ENCODE measurements around the gene HSDL1. TPM values are rescaled to one million over a fixed set of nuclear protein-coding genes. Genes with fewer than 3 reads are reported as not detected.

HSDL1 gene
- total RNA-seq, 1 experiment from 2014 or later, result 35.8 TPM

DNA sequence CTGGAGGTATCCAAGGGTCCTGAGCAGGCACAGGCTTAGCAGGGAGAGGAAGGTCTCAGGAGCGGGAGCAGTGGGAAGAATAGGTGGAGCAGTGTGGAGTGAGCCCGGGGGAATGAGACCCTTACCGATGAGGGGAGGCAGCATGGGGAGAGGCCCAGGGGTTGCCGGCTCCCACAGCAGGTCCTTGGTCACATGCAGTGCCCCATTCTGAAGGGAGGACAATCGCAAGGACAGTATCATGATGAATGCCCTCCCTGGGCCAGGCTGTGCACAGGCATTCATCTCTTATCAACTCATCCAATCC lies 38.5 kb upstream of the HSDL1 start:
- H3K27ac ChIP-seq (ENCODE audit: low read depth, low read length), result no peak overlapping the region
- ATAC-seq, result no peak
- no peak for TF ChIP-seq POLR2A (IDR thresholded peaks at IDR 0.05; ENCODE audit: borderline replicate concordance, extremely low read depth, insufficient read depth, insufficient read length)
- TF ChIP-seq RAD21 (IDR thresholded peaks at IDR 0.05; ENCODE audit: low read depth), result no peak
- TF ChIP-seq CEBPB (IDR thresholded peaks at IDR 0.05; ENCODE audit: low read depth), result no peak
- TF ChIP-seq, protein P1, sequence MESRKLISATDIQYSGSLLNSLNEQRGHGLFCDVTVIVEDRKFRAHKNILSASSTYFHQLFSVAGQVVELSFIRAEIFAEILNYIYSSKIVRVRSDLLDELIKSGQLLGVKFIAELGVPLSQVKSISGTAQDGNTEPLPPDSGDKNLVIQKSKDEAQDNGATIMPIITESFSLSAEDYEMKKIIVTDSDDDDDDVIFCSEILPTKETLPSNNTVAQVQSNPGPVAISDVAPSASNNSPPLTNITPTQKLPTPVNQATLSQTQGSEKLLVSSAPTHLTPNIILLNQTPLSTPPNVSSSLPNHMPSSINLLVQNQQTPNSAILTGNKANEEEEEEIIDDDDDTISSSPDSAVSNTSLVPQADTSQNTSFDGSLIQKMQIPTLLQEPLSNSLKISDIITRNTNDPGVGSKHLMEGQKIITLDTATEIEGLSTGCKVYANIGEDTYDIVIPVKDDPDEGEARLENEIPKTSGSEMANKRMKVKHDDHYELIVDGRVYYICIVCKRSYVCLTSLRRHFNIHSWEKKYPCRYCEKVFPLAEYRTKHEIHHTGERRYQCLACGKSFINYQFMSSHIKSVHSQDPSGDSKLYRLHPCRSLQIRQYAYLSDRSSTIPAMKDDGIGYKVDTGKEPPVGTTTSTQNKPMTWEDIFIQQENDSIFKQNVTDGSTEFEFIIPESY (IDR thresholded peaks at IDR 0.05; ENCODE audit: extremely low read depth, insufficient replicate concordance, low read length), result no peak
- TF ChIP-seq ELF1 (IDR thresholded peaks at IDR 0.05; ENCODE audit: borderline replicate concordance, low read depth), result no peak
- no peak for TF ChIP-seq SIN3A (IDR thresholded peaks at IDR 0.05; ENCODE audit: low read depth)
- TF ChIP-seq SP1 (IDR thresholded peaks at IDR 0.05; ENCODE audit: low read depth), result no peak
- no peak for TF ChIP-seq ZNF274 (IDR thresholded peaks at IDR 0.05; ENCODE audit: low read depth, low read length)
- TF ChIP-seq, protein P2, sequence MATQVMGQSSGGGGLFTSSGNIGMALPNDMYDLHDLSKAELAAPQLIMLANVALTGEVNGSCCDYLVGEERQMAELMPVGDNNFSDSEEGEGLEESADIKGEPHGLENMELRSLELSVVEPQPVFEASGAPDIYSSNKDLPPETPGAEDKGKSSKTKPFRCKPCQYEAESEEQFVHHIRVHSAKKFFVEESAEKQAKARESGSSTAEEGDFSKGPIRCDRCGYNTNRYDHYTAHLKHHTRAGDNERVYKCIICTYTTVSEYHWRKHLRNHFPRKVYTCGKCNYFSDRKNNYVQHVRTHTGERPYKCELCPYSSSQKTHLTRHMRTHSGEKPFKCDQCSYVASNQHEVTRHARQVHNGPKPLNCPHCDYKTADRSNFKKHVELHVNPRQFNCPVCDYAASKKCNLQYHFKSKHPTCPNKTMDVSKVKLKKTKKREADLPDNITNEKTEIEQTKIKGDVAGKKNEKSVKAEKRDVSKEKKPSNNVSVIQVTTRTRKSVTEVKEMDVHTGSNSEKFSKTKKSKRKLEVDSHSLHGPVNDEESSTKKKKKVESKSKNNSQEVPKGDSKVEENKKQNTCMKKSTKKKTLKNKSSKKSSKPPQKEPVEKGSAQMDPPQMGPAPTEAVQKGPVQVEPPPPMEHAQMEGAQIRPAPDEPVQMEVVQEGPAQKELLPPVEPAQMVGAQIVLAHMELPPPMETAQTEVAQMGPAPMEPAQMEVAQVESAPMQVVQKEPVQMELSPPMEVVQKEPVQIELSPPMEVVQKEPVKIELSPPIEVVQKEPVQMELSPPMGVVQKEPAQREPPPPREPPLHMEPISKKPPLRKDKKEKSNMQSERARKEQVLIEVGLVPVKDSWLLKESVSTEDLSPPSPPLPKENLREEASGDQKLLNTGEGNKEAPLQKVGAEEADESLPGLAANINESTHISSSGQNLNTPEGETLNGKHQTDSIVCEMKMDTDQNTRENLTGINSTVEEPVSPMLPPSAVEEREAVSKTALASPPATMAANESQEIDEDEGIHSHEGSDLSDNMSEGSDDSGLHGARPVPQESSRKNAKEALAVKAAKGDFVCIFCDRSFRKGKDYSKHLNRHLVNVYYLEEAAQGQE (IDR thresholded peaks at IDR 0.05; ENCODE audit: low read depth), result no peak
- TF ChIP-seq, protein P3, sequence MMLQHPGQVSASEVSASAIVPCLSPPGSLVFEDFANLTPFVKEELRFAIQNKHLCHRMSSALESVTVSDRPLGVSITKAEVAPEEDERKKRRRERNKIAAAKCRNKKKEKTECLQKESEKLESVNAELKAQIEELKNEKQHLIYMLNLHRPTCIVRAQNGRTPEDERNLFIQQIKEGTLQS (IDR thresholded peaks at IDR 0.05), result no peak
- TF ChIP-seq, protein P4, sequence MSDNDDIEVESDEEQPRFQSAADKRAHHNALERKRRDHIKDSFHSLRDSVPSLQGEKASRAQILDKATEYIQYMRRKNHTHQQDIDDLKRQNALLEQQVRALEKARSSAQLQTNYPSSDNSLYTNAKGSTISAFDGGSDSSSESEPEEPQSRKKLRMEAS (IDR thresholded peaks at IDR 0.05), result no peak
- no peak for TF ChIP-seq CBX3 (IDR thresholded peaks at IDR 0.05; ENCODE audit: low read depth)
- TF ChIP-seq FOSL1 (IDR thresholded peaks at IDR 0.05; ENCODE audit: low read depth), result no peak
- TF ChIP-seq YY1 (IDR thresholded peaks at IDR 0.05; ENCODE audit: extremely low read depth, insufficient replicate concordance, low read depth, low read length), result no peak
- no peak for TF ChIP-seq TCF7L2 (IDR thresholded peaks at IDR 0.05; ENCODE audit: borderline replicate concordance, extremely low read depth, insufficient read depth, insufficient read length)
- no peak for TF ChIP-seq SRF (IDR thresholded peaks at IDR 0.05; ENCODE audit: low read depth)
- no peak for TF ChIP-seq ZFX (IDR thresholded peaks at IDR 0.05)
- H3K27me3 ChIP-seq (ENCODE audit: insufficient read depth, low read length), result no peaks in the 10 kb centered on the region
- DNase-seq (ENCODE audit: low read depth, low spot score), result no peak
- H3K4me1 ChIP-seq (ENCODE audit: control insufficient read depth in 1 of 2, insufficient read depth in 2 of 2, low read length in 2 of 2), result peaks cover 9 to 14% of the 10 kb centered on the region in 2 experiments; a peak in 3 of 4 replicates
- intact Hi-C loops (cut with micrococcal nuclease), result loop anchor here (10.0 kb wide), 1 partner anchor 301 kb away; no protein-coding TSS in a partner anchor
- ChIA-PET CTCF (no interaction called here), POLR2A (no interaction called here), RAD21 (ENCODE audit: low non-redundant PET in 1 of 2, low total read pairs in 2 of 2, uncharacterized antibody in 2 of 2, unreplicated experiment in 2 of 2) (no interaction called here)
- no peak overlapping the region for H3K4me3 ChIP-seq (replicated peaks in 1 of 2; ENCODE audit: low read depth in 1 of 2, low read length in 2 of 2)
- H3K36me3 ChIP-seq (ENCODE audit: control insufficient read depth in 1 of 2, insufficient read depth in 2 of 2, low read length in 2 of 2), result peaks cover 27 to 54% of the 10 kb centered on the region in 2 experiments; a peak in 3 of 4 replicates
- no peak overlapping the region for H3K9ac ChIP-seq (ENCODE audit: low read length)
- no TSS peak for BruUV-seq (replicated peaks)
- no peaks in the 10 kb centered on the region for H3K9me2 ChIP-seq (ENCODE audit: insufficient read depth)
- no peak overlapping the region for H3K4me2 ChIP-seq (ENCODE audit: low read length)
- H3K9me3 ChIP-seq (ENCODE audit: control insufficient read depth in 1 of 2, insufficient read depth in 1 of 2, low read depth in 1 of 2, low read length in 2 of 2), result no peaks in the 10 kb centered on the region
- peaks cover 46% of the 10 kb centered on the region for H3K79me2 ChIP-seq (ENCODE audit: insufficient read depth, low read length)
- no peaks in the 10 kb centered on the region for H4K20me1 ChIP-seq (ENCODE audit: insufficient read depth)
- no peak overlapping the region for H2AFZ ChIP-seq (ENCODE audit: low read depth, low read length, poor library complexity, severe bottlenecking)

Data from HCT116 (cell line).